Mucosa of gallbladder (tissue), 1 donor: ENCODE measurements around the gene PRR36. TPM values are rescaled to one million over a fixed set of nuclear protein-coding genes. Genes with fewer than 3 reads are reported as not detected.
"Not testable (repeated sequence)": the region's sequence is repeated elsewhere in the genome, so short reads cannot be mapped to it uniquely, and the experiment has no call there.

ENCODE experiments used
- DNase-seq: peaks from one replicate; pipeline ENCODE4 v3.0.0-alpha.2; 2020; ENCODE audit warnings: low spot score
- total RNA-seq: library from RNA; stranded (reverse); gene quantifications from one replicate; pipeline ENCODE4 v1.2.1, GENCODE V29; 2021
- donor health status: DM: no; HTN: no; CAD: no.

PRR36 gene
- total RNA-seq, 1 donor from 2014 or later = 1.6 TPM

- DNase-seq = no peak
These were observed 13.2 kb downstream of the PRR36 start for GRCh38 chr19:7860714-7861618.

DNA sequence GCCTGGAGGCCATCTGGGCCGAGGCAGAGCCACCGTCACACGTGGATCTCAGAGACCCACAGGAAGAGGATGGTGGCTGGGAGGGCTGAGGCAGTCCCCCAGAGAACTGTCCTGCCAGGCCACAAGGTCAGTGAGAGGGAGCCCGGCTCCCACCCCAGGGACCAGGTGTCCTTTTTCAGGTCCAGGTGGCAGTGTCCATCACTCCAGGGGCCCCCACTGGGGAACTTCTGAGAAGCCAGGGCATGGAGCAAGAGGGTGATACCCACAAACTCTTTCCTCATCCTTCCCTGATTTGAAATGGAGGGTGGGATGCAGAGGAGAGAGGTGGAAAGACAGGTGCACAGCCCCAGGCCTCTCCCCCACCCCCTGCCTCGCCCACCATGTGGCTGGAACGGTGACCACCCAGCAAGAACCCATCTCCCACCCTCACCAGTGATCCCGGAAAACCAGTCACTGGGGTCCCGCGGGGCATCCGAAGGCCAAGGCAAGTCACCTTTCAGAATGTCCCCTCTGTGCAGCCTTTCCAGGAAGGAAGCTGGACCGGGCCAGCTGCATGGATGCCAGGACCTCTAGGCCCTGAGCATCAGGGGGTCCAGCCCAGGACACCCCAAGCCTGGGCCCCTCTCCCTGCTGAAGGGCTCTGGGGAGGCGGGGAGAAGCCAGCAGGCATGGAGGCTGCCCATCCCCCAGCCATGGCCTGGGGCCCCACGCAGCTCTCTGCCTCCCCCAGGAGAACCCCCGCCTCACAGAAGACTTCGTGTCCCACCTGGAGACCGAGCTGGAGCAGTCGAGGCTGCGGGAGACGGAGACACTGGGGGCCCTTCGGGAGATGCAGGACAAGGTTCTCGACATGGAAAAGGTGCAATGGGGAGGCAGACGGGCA is 14.1 kb downstream of the PRR36 start:
- no peak for DNase-seq

GRCh38 chr19:7859087-7859486 is 15.1 kb downstream of the PRR36 start:
- not testable (repeated sequence) for DNase-seq

DNA sequence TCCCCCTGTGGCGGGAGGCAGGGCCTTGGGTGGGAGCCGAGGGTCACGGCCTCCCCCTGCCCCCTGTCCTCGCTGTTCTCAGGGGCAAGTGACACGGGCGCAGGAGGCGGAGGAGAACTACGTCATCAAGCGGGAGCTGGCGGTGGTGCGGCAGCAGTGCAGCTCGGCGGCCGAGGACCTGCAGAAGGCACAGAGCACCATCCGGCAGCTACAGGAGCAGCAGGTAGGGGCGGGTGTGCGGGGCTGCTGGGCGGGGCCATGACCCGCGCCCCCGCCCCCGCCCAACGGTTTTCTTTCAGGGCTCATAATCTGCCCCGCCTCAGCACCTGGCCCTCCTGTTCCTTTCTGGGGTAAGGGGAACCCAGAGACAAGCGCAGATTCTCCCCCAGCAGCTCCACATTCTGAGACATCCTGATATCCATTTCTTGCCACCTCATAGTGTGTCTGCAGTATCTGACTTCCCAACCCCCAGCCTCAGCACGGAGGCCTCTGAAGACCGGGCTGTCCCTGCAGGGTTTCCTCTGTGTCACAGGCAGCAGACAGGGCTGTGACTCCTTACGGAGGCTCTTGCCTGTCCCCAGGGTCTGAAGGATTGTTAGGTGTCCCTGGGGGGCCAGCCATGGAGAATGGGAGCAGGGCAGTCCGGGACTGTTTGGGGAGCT is 15.9 kb downstream of the PRR36 start:
- no peak for DNase-seq

DNA sequence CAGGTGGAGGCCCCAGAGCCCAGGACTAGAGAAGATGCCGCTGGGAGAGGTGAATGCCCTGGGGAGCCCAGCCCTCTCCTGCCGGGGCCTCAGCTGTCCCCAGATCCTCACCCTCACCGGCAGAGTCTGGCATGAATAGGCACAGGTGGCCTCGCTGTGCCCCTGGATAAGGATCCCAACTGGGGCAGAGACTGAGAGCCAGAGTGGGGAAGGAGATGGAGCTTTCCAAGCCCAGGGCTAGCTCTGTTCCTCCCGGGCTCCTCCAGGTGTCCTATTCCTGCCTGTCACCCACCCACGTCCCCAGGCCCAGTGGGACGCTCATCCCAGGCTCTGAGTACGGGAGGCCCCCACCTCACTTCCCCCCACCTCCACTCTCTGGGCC is 16.5 kb downstream of the PRR36 start:
- no peak for DNase-seq

GRCh38 chr19:7856679-7857663 is 17.2 kb downstream of the PRR36 start:
- DNase-seq = no peak

DNA sequence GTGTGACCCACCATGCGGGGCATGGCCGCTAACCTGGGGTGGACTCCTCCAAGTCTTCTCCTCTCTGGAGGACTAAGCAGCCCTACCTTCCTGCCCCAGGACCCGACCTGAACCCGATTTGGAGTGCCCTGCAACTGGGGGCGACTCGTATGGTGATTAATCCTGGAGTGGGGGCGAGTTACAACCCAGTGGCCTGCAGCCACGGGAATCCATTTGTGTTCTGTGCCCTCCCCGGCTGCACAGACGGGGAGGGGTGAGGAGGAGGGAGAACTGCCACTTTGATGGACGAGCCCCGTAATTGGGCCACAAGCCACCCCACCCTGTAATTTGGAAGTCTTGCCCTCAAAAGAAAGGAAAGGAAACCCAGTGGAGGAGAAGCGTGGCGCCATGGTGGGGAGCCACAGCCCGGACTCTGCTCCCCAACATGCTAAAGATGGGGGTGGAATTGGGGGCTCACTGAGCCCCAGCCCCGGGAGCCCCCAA is 18.0 kb downstream of the PRR36 start:
- no peak for DNase-seq

DNA sequence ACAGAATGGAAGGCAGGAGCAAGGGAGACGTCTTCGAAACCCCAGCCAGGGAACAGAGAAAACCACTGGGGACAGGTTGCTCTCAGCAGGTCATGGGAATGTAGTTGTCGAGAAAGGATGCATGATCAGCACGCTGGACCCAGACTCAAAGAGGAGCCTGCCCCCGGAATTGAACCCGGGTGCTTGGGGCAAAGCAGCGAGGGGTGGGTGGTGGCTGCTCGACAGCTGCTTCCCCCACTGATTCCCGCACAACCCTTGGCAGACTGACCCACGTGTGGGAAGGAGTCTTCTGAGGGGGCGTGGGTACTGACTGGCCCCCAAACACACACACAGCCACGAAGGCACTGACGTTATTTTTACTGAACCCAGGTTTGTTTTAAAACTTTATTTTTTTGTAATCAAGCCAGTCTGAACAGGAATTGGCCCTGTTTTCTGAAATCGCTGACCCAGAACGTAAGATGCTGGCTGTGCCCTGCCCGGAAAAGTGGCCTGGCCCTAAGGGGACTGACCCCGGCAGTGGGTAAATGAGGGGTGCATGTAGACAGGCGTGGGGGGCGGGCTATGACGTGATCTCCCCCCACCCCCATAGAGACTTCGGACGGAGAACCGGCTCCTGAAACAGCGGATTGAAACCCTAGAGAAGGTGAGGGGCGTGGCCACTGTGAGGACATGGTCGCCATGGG is 18.6 kb downstream of the PRR36 start:
- no peak for DNase-seq

GRCh38 chr19:7853770-7854128 is 20.4 kb downstream of the PRR36 start:
- DNase-seq = no peak

GRCh38 chr19:7852851-7853769 is 21.1 kb downstream of the PRR36 start:
- peak; percentile 89 for DNase-seq

- no peak for DNase-seq
These were observed 22.3 kb downstream of the PRR36 start for GRCh38 chr19:7851623-7852500.

DNA sequence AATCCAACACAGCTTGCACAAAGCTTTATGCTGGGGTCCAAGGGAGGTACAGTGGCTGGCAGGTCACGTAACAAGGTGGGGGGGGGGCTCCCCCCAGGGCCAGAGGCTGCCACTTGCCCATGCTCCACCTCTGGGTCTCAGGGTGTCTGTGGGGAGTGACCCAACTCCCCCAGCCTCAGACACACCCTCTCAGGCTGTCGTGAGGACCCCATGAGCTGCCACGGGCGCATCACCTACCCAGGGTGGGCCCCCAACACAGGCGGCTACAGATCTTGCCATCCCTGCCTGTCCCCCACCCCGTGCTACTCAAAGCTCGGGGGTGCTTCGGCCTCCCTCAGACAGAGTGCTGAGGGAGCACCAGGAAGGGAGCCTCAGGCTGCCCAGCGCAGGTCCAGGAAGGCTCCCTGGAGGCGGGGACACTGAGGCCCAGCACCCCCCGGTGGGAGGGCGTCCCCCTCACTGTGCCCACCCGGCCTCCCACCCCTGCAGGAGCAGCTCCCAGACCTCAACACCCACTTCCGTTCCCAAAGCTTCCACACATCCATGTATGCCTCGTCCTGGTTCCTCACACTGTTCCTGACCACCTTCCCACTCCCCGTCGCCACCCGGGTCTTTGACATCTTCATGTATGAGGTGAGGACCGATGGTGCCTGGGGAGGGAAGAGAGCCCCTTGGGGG is 23.1 kb downstream of the PRR36 start:
- no peak for DNase-seq

DNA sequence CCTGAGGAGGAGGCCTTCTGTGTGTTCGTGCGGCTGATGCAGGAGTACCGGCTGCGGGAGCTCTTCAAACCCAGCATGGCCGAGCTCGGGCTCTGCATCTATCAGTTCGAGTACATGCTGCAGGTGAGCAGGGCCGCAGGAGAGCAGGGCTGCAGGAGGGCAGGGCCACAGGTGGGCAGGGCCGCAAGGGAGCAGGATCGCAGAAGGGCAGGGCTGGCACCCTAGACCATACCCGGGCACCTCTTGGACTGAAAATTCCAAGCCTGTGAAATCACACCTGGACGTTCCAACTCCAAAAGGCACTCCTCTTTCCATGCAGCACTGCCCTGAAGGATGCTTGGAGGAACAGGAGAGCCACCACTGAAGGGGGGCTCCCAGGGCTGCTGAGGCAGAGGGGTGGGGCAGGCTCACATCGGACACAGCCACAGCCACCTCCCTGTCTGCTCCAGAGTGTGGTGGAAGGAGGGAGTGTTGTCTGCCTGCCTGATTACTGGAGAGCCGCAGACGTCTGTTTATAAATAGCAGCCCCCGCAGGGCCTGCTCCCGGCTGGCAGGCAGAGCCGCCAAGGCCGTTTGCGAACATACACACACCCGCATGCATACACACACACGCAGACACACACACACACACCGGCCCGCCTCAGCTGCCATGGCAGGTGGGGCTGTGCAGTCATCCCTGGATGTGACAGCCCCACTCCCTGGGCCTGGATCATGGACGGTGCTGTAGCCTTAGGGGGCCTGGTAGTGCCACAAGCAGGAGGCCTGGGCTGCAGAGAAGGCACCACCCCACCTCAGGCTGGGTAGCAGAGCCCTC is 24.0 kb downstream of the PRR36 start:
- no peak for DNase-seq

GRCh38 chr19:7849631-7849999 is 24.6 kb downstream of the PRR36 start:
- DNase-seq = no peak

DNA sequence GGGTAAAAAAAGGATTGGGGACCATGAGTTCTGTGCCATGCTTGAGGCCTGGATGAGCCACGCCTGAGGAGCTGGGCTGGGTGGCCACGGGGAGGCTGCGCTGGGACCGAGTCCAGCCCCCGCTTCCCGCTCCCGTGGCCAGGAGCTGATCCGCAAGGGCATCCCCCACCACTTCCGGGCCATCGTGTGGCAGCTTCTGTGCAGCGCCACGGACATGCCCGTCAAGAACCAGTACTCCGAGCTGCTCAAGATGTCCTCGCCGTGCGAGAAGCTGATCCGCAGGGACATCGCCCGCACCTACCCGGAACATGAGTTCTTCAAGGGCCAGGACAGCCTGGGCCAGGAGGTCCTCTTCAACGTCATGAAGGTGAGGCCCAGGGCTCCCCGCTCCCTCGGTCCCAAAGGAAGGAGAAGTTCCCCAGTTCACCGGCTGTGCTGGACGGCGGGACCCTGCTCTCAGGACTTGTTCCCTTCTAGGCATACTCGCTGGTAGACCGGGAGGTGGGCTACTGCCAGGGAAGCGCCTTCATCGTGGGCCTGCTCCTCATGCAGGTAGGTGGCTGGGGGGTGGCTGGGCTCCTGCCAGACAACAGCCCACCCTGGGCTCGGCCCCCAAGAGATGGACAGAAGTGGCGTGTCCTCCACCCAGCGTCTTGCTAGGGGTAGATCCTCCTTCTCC is 25.3 kb downstream of the PRR36 start:
- no peak for DNase-seq

- no peak for DNase-seq
These were observed 26.5 kb downstream of the PRR36 start for GRCh38 chr19:7847664-7848063.
